Non-pigmented ciliary epithelial cell (primary cell): ENCODE results near the gene TMEM35B.
"Not testable (repeated sequence)": the region's sequence is repeated elsewhere in the genome, so short reads cannot be mapped to it uniquely, and the experiment has no call there.

Experiments used
- DNase-seq: peaks from one replicate; pipeline ENCODE4 v3.0.0-alpha.2; 2010; ENCODE audit warnings: low read depth

Gene TMEM35B

GRCh38 chr1:34976384-34977209, 8.6 kb downstream of the TMEM35B start:
- no peak for DNase-seq

GRCh38 chr1:34975771-34976170, 9.4 kb downstream of the TMEM35B start:
- no peak for DNase-seq

- DNase-seq, result no peak
These were observed 9.8 kb downstream of the TMEM35B start for GRCh38 chr1:34975338-34975737.

- DNase-seq, result no peak
These were observed 10.5 kb downstream of the TMEM35B start for GRCh38 chr1:34974626-34975025.

GRCh38 chr1:34973326-34973725, 11.8 kb downstream of the TMEM35B start:
- DNase-seq, result no peak

GRCh38 chr1:34970829-34971228, 14.3 kb downstream of the TMEM35B start:
- no peak for DNase-seq

- DNase-seq, result no peak
These were observed 14.9 kb downstream of the TMEM35B start for GRCh38 chr1:34970220-34970735.

- DNase-seq, result not testable (repeated sequence)
These were observed 16.9 kb downstream of the TMEM35B start for GRCh38 chr1:34968297-34968696.

- DNase-seq, result not testable (repeated sequence)
These were observed 17.5 kb downstream of the TMEM35B start for GRCh38 chr1:34967672-34968071.

- DNase-seq, result no peak
These were observed 19.6 kb downstream of the TMEM35B start for GRCh38 chr1:34965597-34965996.

GRCh38 chr1:34950428-34950827, 34.7 kb downstream of the TMEM35B start:
- DNase-seq, result no peak

GRCh38 chr1:34948739-34949138, 36.4 kb downstream of the TMEM35B start:
- DNase-seq, result not testable (repeated sequence)

- not testable (repeated sequence) for DNase-seq
These were observed 37.4 kb downstream of the TMEM35B start for GRCh38 chr1:34947641-34948314.

- no peak for DNase-seq
These were observed 38.9 kb downstream of the TMEM35B start for GRCh38 chr1:34946211-34946610.

- DNase-seq, result not testable (repeated sequence)
These were observed 43.3 kb downstream of the TMEM35B start for GRCh38 chr1:34941798-34942197.
